CD4-positive, CD25-positive, alpha-beta regulatory T cell (primary cell): ENCODE data around the gene LRRC4B. TPM values are rescaled to one million over a fixed set of nuclear protein-coding genes. Genes with fewer than 3 reads are reported as not detected.

ENCODE experiments used
- ATAC-seq, 2 donors: fragments of 150-1000 bp; cut with Tn5 transposase; one replicate each; pipeline ENCODE4 v1.10.0; 2021; ENCODE audit warnings: low read depth in 2 of 2, moderate number of reproducible peaks in 2 of 2, moderate library complexity in 1 of 2
- DNase-seq, 3 donors: peaks; one replicate each; pipeline versions ENCODE4 v3.0.0 to v3.0.0-alpha.2; 2012 to 2022; ENCODE audit warnings: mixed read lengths in 1 of 3
- H3K27ac ChIP-seq: one replicate; pipeline ENCODE4 v1.7.0; 2013; ENCODE audit warnings: mild to moderate bottlenecking, low read length; ENCODE audit not compliant: insufficient read depth, poor library complexity, severe bottlenecking
- H3K27me3 ChIP-seq: one replicate; pipeline ENCODE4 v1.7.0; 2013; ENCODE audit warnings: low read length; ENCODE audit not compliant: control insufficient read depth, insufficient read depth
- H3K36me3 ChIP-seq: one replicate; pipeline ENCODE4 v1.7.0; 2013; ENCODE audit warnings: mild to moderate bottlenecking, low read length, moderate library complexity; ENCODE audit not compliant: control insufficient read depth, insufficient read depth
- H3K4me1 ChIP-seq: 2 replicates; pipeline ENCODE4 v1.7.0; 2013; ENCODE audit warnings: mild to moderate bottlenecking, low read length; ENCODE audit not compliant: insufficient read depth, control insufficient read depth, poor library complexity, severe bottlenecking
- H3K4me3 ChIP-seq: one replicate; pipeline ENCODE4 v1.7.0; 2013; ENCODE audit warnings: low read depth, mild to moderate bottlenecking, low read length, moderate library complexity
- H3K9me3 ChIP-seq, 2 experiments: 1 replicate in 1 of 2; 2 replicates in 1 of 2; pipeline ENCODE4 v1.7.0; 2013; ENCODE audit warnings: low read length in 2 of 2, mild to moderate bottlenecking in 1 of 2, moderate library complexity in 1 of 2; ENCODE audit not compliant: control insufficient read depth in 2 of 2
- H3K27ac Mint-ChIP-seq, 3 donors: one replicate each; pipeline ENCODE4 v1.8.0; 2020 to 2022; ENCODE audit warnings: mild to moderate bottlenecking in 3 of 3, mixed read lengths in 3 of 3, moderate library complexity in 2 of 3
- H3K27me3 Mint-ChIP-seq: one replicate; pipeline ENCODE4 v1.8.0; 2022; ENCODE audit warnings: mild to moderate bottlenecking, mixed read lengths
- H3K36me3 Mint-ChIP-seq: one replicate; pipeline ENCODE4 v1.8.0; 2020; ENCODE audit warnings: mixed read lengths
- H3K4me1 Mint-ChIP-seq, 4 donors: one replicate each; pipeline ENCODE4 v1.8.0; 2020 to 2022; ENCODE audit warnings: mixed read lengths in 4 of 4, mild to moderate bottlenecking in 1 of 4
- H3K4me3 Mint-ChIP-seq, 4 donors: one replicate each; pipeline ENCODE4 v1.8.0; 2020 to 2022; ENCODE audit warnings: mild to moderate bottlenecking in 4 of 4, mixed read lengths in 4 of 4, moderate library complexity in 3 of 4
- H3K9me3 Mint-ChIP-seq, 7 donors: one replicate each; pipeline ENCODE4 v1.8.0; 2020 to 2022; ENCODE audit warnings: mixed read lengths in 7 of 7, mild to moderate bottlenecking in 3 of 7, moderate library complexity in 2 of 7
- polyA plus RNA-seq, 4 donors: library from polyadenylated mRNA; unstranded; fragments of 300-500 nt; fragmentation: Illumina TruSeq; gene quantifications; one replicate each; pipeline ENCODE4 v1.2.3, GENCODE V29; 2021
- total RNA-seq: library from RNA; stranded (reverse); gene quantifications from one replicate; pipeline ENCODE4 v1.2.3, GENCODE V29; 2022

LRRC4B gene
- total and polyA plus RNA-seq, 5 donors from 2014 or later: not detected

- H3K27me3 ChIP-seq: no peaks in the 10 kb centered on the region
- Mint-ChIP-seq H3K27me3 (no peaks in the 10 kb centered on the region), H3K4me1 (no peaks in the 10 kb centered on the region), H3K9me3 (peaks cover 0 to 2% (median 0%) of the 10 kb centered on the region in 7 donors), H3K27ac (no peak overlapping the region), H3K36me3 (no peaks in the 10 kb centered on the region), H3K4me3 (no peak overlapping the region)
- ATAC-seq (no peak), DNase-seq (no peak)
- no peak overlapping the region for H3K27ac ChIP-seq
- H3K36me3 ChIP-seq: no peaks in the 10 kb centered on the region
- no peaks in the 10 kb centered on the region for H3K4me1 ChIP-seq
- H3K9me3 ChIP-seq: no peaks in the 10 kb centered on the region
- no peak overlapping the region for H3K4me3 ChIP-seq
Measured at GRCh38 chr19:50468818-50469217, 99.4 kb downstream of the LRRC4B start.

- no peaks in the 10 kb centered on the region for H3K27me3 Mint-ChIP-seq
- H3K4me3 Mint-ChIP-seq: no peak overlapping the region
- H3K4me3 ChIP-seq: no peak overlapping the region
- no peak overlapping the region for H3K27ac ChIP-seq
- H3K4me1 Mint-ChIP-seq: peaks cover 0 to 4% (median 0%) of the 10 kb centered on the region in 4 donors
- H3K9me3 ChIP-seq: no peaks in the 10 kb centered on the region
- peaks cover 0 to 2% (median 0%) of the 10 kb centered on the region in 7 donors for H3K9me3 Mint-ChIP-seq
- no peaks in the 10 kb centered on the region for H3K36me3 ChIP-seq
- H3K36me3 Mint-ChIP-seq: no peaks in the 10 kb centered on the region
- DNase-seq (no peak), ATAC-seq (no peak)
- H3K27me3 ChIP-seq: no peaks in the 10 kb centered on the region
- H3K27ac Mint-ChIP-seq: no peak overlapping the region
- no peaks in the 10 kb centered on the region for H3K4me1 ChIP-seq
Measured at GRCh38 chr19:50467566-50467965, 100.7 kb downstream of the LRRC4B start.

Other genes starting within 250 kb of the LRRC4B start
- 1.4 TPM for gene KCNC3, start 239.1 kb downstream of the LRRC4B start, total RNA-seq
- not detected for gene KCNC3, start 239.1 kb downstream of the LRRC4B start, polyA plus RNA-seq
- gene NAPSA, start 202.8 kb downstream of the LRRC4B start, total RNA-seq: 0.67 TPM
- 1 to 10 TPM; 1.2 to 2.2 (median 1.5) TPM for gene NAPSA, start 202.8 kb downstream of the LRRC4B start, polyA plus RNA-seq
- 213 TPM for gene NR1H2, start 192.0 kb downstream of the LRRC4B start, total RNA-seq
- gene NR1H2, start 192.0 kb downstream of the LRRC4B start, polyA plus RNA-seq: 10 to 100 TPM; 60.3 to 75.0 (median 70.3) TPM
- 28.1 TPM for gene POLD1, start 184.1 kb downstream of the LRRC4B start, total RNA-seq
- gene POLD1, start 184.1 kb downstream of the LRRC4B start, polyA plus RNA-seq: 10 to 100 TPM; 19.3 to 23.5 (median 21.3) TPM
- gene SPIB, start 149.5 kb downstream of the LRRC4B start, total RNA-seq: not detected
- under 1 TPM in 2 of 4 donors, not detected in 2; 0.10 to 0.38 TPM for gene SPIB, start 149.5 kb downstream of the LRRC4B start, polyA plus RNA-seq
- gene MYBPC2, start 135.5 kb downstream of the LRRC4B start, total RNA-seq: 0.49 TPM
- gene MYBPC2, start 135.5 kb downstream of the LRRC4B start, polyA plus RNA-seq: under 1 TPM in 1 of 4 donors, not detected in 3; 0.23 TPM
- gene EMC10, start 91.9 kb downstream of the LRRC4B start, total RNA-seq: 83.7 TPM
- 10 to 100 TPM in 1 of 4 donors, 1 to 10 TPM in 3; 8.0 to 12.7 (median 9.3) TPM for gene EMC10, start 91.9 kb downstream of the LRRC4B start, polyA plus RNA-seq
- gene GARIN5A, start 91.6 kb downstream of the LRRC4B start, total RNA-seq: 0.64 TPM
- under 1 TPM in 2 of 4 donors, not detected in 2; 0.39 to 0.83 TPM for gene GARIN5A, start 91.6 kb downstream of the LRRC4B start, polyA plus RNA-seq
- gene JOSD2, start 57.2 kb downstream of the LRRC4B start, total RNA-seq: 18.5 TPM
- gene JOSD2, start 57.2 kb downstream of the LRRC4B start, polyA plus RNA-seq: 10 to 100 TPM; 16.6 to 37.7 (median 28.4) TPM
- not detected for gene ASPDH, start 54.5 kb downstream of the LRRC4B start, total RNA-seq
- not detected for gene ASPDH, start 54.5 kb downstream of the LRRC4B start, polyA plus RNA-seq
- not detected for gene SYT3, start 71.4 kb upstream of the LRRC4B start, total RNA-seq
- gene SYT3, start 71.4 kb upstream of the LRRC4B start, polyA plus RNA-seq: not detected
- gene C19orf81, start 81.0 kb upstream of the LRRC4B start, total RNA-seq: not detected
- not detected for gene C19orf81, start 81.0 kb upstream of the LRRC4B start, polyA plus RNA-seq
- gene SHANK1, start 151.4 kb upstream of the LRRC4B start, total RNA-seq: not detected
- not detected for gene SHANK1, start 151.4 kb upstream of the LRRC4B start, polyA plus RNA-seq
- gene CLEC11A, start 154.9 kb upstream of the LRRC4B start, total RNA-seq: 0.74 TPM
- 1 to 10 TPM in 1 of 4 donors, under 1 TPM in 3; 0.22 to 1.2 (median 0.57) TPM for gene CLEC11A, start 154.9 kb upstream of the LRRC4B start, polyA plus RNA-seq
- not detected for gene GPR32, start 202.0 kb upstream of the LRRC4B start, total RNA-seq
- gene GPR32, start 202.0 kb upstream of the LRRC4B start, polyA plus RNA-seq: not detected
- gene ACP4, start 222.0 kb upstream of the LRRC4B start, total RNA-seq: not detected
- not detected for gene ACP4, start 222.0 kb upstream of the LRRC4B start, polyA plus RNA-seq